Fibroblast of lung (primary cell): ENCODE data around the gene ZFPM1. TPM values are rescaled to one million over a fixed set of nuclear protein-coding genes. Genes with fewer than 3 reads are reported as not detected.

Experiments used
- DNase-seq, 2 donors: peaks; one replicate each; pipeline versions ENCODE4 v3.0.0 to v3.0.0-alpha.2; 2010; ENCODE audit warnings: low read depth in 2 of 2
- H2AFZ ChIP-seq: 2 replicates; pipeline ENCODE4 v1.5.1; 2012; ENCODE audit warnings: low read length, control low read depth, inconsistent platforms
- H3K27ac ChIP-seq: 2 replicates; pipeline ENCODE4 v1.5.1; 2011; ENCODE audit warnings: low read length, control low read depth; ENCODE audit not compliant: insufficient read depth
- H3K27me3 ChIP-seq: 2 replicates; pipeline ENCODE4 v1.5.1; 2011; ENCODE audit warnings: mild to moderate bottlenecking, low read length; ENCODE audit not compliant: control insufficient read depth, insufficient read depth
- H3K36me3 ChIP-seq: 2 replicates; pipeline ENCODE4 v1.5.1; 2011; ENCODE audit warnings: low read length; ENCODE audit not compliant: control insufficient read depth, insufficient read depth
- H3K4me1 ChIP-seq: 2 replicates; pipeline ENCODE4 v1.5.1; 2011; ENCODE audit warnings: low read length; ENCODE audit not compliant: control insufficient read depth, insufficient read depth; ENCODE audit errors: extremely low read depth
- H3K4me2 ChIP-seq: 2 replicates; pipeline ENCODE4 v1.5.1; 2011; ENCODE audit warnings: low read length, control low read depth; ENCODE audit not compliant: insufficient read depth; ENCODE audit errors: extremely low read depth
- H3K4me3 ChIP-seq, 4 experiments: fragments of 200-600 bp in 1 of 4; sonication (generic) in 1 of 4; replicated peaks in 1 of 4; 2 replicates each; pipeline ENCODE4 v1.5.1; 2011 to 2016; ENCODE audit warnings: low read length in 4 of 4, low read depth in 3 of 4, mild to moderate bottlenecking in 3 of 4, control low read depth in 2 of 4, inconsistent platforms in 1 of 4, mixed read lengths in 1 of 4; ENCODE audit not compliant: insufficient read depth in 1 of 4; ENCODE audit errors: control extremely low read depth in 1 of 4
- H3K79me2 ChIP-seq: 2 replicates; pipeline ENCODE4 v1.5.1; 2012; ENCODE audit warnings: mild to moderate bottlenecking, low read length, inconsistent platforms; ENCODE audit not compliant: control insufficient read depth, insufficient read depth
- H3K9ac ChIP-seq: 2 replicates; pipeline ENCODE4 v1.5.1; 2011; ENCODE audit warnings: mild to moderate bottlenecking, low read length, control low read depth; ENCODE audit not compliant: insufficient read depth
- H3K9me3 ChIP-seq: 2 replicates; pipeline ENCODE4 v1.5.1; 2012; ENCODE audit warnings: low read depth, low read length; ENCODE audit not compliant: control insufficient read depth, insufficient read depth
- H4K20me1 ChIP-seq: 2 replicates; pipeline ENCODE4 v1.5.1; 2011; ENCODE audit warnings: low read length; ENCODE audit not compliant: control insufficient read depth, insufficient read depth; ENCODE audit errors: extremely low read depth
- CTCF ChIP-seq, 2 donors: IDR thresholded peaks in 1 of 2; conservative IDR thresholded peaks in 1 of 2; 1 replicate in 1 of 2; 2 replicates in 1 of 2; pipeline ENCODE4 v1.5.1; 2011 to 2012; ENCODE audit warnings: low read length in 2 of 2, control low read depth in 1 of 2, inconsistent platforms in 1 of 2, low read depth in 1 of 2, mild to moderate bottlenecking in 1 of 2
- EZH2 ChIP-seq: IDR thresholded peaks from 2 replicates; pipeline ENCODE4 v1.5.1; 2012; ENCODE audit warnings: low read length, control low read depth, mild to moderate bottlenecking; ENCODE audit errors: missing control alignments
- polyA plus RNA-seq, 2 donors: library from polyadenylated mRNA; depleted of rRNA in 1 of 2; stranded (reverse) in 1 of 2; unstranded in 1 of 2; fragments of >200 nt; gene quantifications; 2 replicates each; pipeline ENCODE4 v1.2.1, GENCODE V29; 2011 to 2012; ENCODE audit warnings: missing spikeins in 1 of 2
- total RNA-seq: library from RNA; depleted of rRNA; stranded (reverse); fragments of >200 nt; gene quantifications from 2 replicates; pipeline ENCODE4 v1.2.1, GENCODE V29; 2014

The ZFPM1 gene
- total and polyA plus RNA-seq, 2 donors (not counting 1 experiment from before 2014, with no cell fraction given): 0.27 to 1.7 TPM

DNA sequence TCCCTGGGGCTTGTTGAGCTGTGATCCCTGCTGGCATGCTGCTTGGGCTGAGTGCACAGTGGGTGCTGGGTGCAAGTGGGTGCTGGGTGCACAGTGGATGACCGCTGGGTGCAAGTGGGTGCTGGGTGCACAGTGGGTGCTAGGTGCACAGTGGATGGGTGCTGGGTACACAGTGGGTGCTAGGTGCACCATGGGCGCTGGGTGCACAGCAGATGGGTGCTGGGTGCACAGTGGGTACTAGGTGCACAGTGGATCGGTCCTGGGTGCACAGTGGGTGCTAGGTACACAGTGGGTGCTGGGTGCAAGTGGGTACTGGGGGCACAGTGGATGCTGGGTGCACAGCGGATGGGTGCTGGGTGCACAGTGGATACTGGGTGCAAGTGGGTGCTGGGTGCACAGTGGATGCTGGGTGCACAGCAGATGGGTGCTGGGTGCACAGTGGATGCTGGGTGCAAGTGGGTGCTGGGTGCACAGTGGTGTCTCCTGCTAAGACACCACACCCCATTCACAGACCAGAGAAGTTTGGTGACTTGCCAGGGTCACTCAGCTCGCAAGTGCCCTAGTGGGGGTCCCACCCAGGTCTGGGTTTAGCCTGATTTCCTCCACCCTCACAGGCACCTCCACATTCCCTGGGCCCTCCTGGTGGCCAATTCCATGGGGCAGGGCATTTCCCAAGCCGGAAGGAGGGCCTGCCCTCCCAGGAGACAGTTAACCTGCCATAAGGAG is 33.5 kb downstream of the ZFPM1 start:
- no peak overlapping the region for H2AFZ ChIP-seq

GRCh38 chr16:88487124-88487432 is 34.0 kb downstream of the ZFPM1 start:
- no peak overlapping the region for H3K9ac ChIP-seq
- no peaks in the 10 kb centered on the region for H3K27me3 ChIP-seq
- no peaks in the 10 kb centered on the region for H3K36me3 ChIP-seq
- no peaks in the 10 kb centered on the region for H3K79me2 ChIP-seq
- H4K20me1 ChIP-seq: no peaks in the 10 kb centered on the region
- H3K27ac ChIP-seq: no peak overlapping the region
- H3K4me1 ChIP-seq: no peaks in the 10 kb centered on the region
- no peak overlapping the region for H3K4me3 ChIP-seq
- H3K9me3 ChIP-seq: no peaks in the 10 kb centered on the region
- H3K4me2 ChIP-seq: no peak overlapping the region
- no peak overlapping the region for H2AFZ ChIP-seq
- no peak for DNase-seq
- TF ChIP-seq CTCF (conservative IDR thresholded peaks at IDR 0.05 in 1 of 2, IDR thresholded peaks at IDR 0.05 in 1 of 2; ENCODE audit: low read depth in 1 of 2, low read length in 2 of 2) (no peak), EZH2 (no peak)

More for the DNA sequence above, 33.5 kb downstream of the ZFPM1 start:
- Histone ChIP-seq H3K4me1 (no peaks in the 10 kb centered on the region), H3K4me2 (no peak overlapping the region), H3K9me3 (no peaks in the 10 kb centered on the region), H3K9ac (no peak overlapping the region), H3K79me2 (no peaks in the 10 kb centered on the region), H3K36me3 (no peaks in the 10 kb centered on the region), H3K4me3 (no peak overlapping the region), H3K27ac (no peak overlapping the region), H3K27me3 (no peaks in the 10 kb centered on the region), H4K20me1 (no peaks in the 10 kb centered on the region)
- TF ChIP-seq CTCF (conservative IDR thresholded peaks at IDR 0.05 in 1 of 2, IDR thresholded peaks at IDR 0.05 in 1 of 2; ENCODE audit: low read depth in 1 of 2, low read length in 2 of 2): no peak
- TF ChIP-seq EZH2: no peak
- DNase-seq: no peak

GRCh38 chr16:88487920-88488851 is 35.1 kb downstream of the ZFPM1 start:
- Histone ChIP-seq H3K4me3 (no peak overlapping the region), H4K20me1 (no peaks in the 10 kb centered on the region), H2AFZ (no peak overlapping the region), H3K9me3 (no peaks in the 10 kb centered on the region), H3K9ac (no peak overlapping the region), H3K4me2 (no peak overlapping the region), H3K27ac (no peak overlapping the region), H3K27me3 (no peaks in the 10 kb centered on the region), H3K36me3 (no peaks in the 10 kb centered on the region), H3K4me1 (no peaks in the 10 kb centered on the region), H3K79me2 (no peaks in the 10 kb centered on the region)
- TF ChIP-seq CTCF (conservative IDR thresholded peaks at IDR 0.05 in 1 of 2, IDR thresholded peaks at IDR 0.05 in 1 of 2; ENCODE audit: low read depth in 1 of 2, low read length in 2 of 2): no peak
- TF ChIP-seq EZH2: no peak
- no peak for DNase-seq
